Esophagus squamous epithelium (tissue), 5 donors: ENCODE results near the gene NME2. TPM values are rescaled to one million over a fixed set of nuclear protein-coding genes. Genes with fewer than 3 reads are reported as not detected.

ENCODE experiments used
- DNase-seq: peaks from one replicate; lab custom pipeline; 2025; lab: John Stamatoyannopoulos, UW
- H3K27ac ChIP-seq, 4 donors: fragments of 200-600 bp; sonication (generic); one replicate each; pipeline ENCODE4 v1.5.1; 2016 to 2019; ENCODE audit warnings: mild to moderate bottlenecking in 1 of 4
- H3K27me3 ChIP-seq, 4 donors: fragments of 200-600 bp; sonication (generic); 1 replicate in 3 of 4; 2 replicates in 1 of 4; pipeline versions ENCODE4 v1.5.1 to v1.6.0; 2017 to 2021; ENCODE audit warnings: antibody characterized with exemption in 1 of 4
- H3K36me3 ChIP-seq, 3 donors: fragments of 200-600 bp; sonication (generic); one replicate each; pipeline ENCODE4 v1.5.1; 2016 to 2019
- H3K4me1 ChIP-seq, 3 donors: fragments of 200-600 bp; sonication (generic); one replicate each; pipeline ENCODE4 v1.5.1; 2017 to 2019
- H3K4me3 ChIP-seq, 4 donors: fragments of 200-600 bp; sonication (generic); 1 replicate in 3 of 4; 2 replicates in 1 of 4; pipeline ENCODE4 v1.5.1; 2016 to 2019; ENCODE audit warnings: mild to moderate bottlenecking in 2 of 4, moderate library complexity in 1 of 4
- H3K9me3 ChIP-seq, 3 donors: fragments of 200-600 bp; sonication (generic); one replicate each; pipeline ENCODE4 v1.5.1; 2016 to 2019
- POLR2A ChIP-seq, 4 donors: fragments of 450-650 bp; IDR thresholded peaks; one replicate each; pipeline ENCODE4 v1.6.1; 2017; ENCODE audit warnings: antibody characterized with exemption in 4 of 4, mild to moderate bottlenecking in 4 of 4, moderate library complexity in 3 of 4
- WGBS, 2 donors: methylation state at CpG; one replicate each; pipeline ENCODE4 v1.1.5; 2018; 5-methylcytosine and 5-hydroxymethylcytosine counted together
- intact Hi-C: fragments of 100-400 bp; cut with DNase I; formaldehyde crosslinking; loops from one replicate; pipeline ENCODE4 v1.15.0; 2022
- total RNA-seq, 4 donors: library from RNA; depleted of rRNA; stranded (reverse); fragments of >200 nt; gene quantifications; one replicate each; pipeline ENCODE4 v1.1.0, GENCODE V29; 2016
- TF ChIP-seq, protein P1 (sequence below), 6 experiments: fragments of 450-650 bp in 4 of 6; fragments of 200-600 bp in 2 of 6; sonication (generic) in 2 of 6; IDR thresholded peaks; one replicate each; pipeline ENCODE4 v1.5.1; 2016 to 2019; ENCODE audit warnings: antibody characterized with exemption in 6 of 6, mild to moderate bottlenecking in 4 of 6, moderate library complexity in 4 of 6
- donor health status: DM: yes; HTN: yes; CAD: no.

The NME2 gene
- total RNA-seq, 4 donors from 2014 or later: 513 to 760 (median 569) TPM

DNA sequence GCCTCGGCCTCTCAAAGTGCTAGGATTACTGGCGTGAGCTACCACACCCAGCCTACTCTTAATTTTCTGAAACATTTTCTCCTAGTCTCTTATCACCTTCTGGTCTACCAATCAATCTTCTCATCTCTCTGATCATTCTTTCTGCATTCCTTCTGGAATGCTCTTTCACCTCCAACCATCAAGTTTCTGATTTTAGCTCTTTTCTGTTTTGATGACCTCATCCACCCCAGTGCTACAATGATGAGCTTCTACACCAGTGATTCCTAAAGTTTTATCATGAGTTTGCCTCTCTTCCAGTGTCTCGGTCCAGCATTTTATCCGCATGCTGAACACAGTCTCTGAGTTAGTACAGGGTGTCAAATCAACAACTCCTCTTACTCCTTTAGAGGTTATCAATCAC lies 31.5 kb downstream of the NME2 start:
- no peaks in the 10 kb centered on the region for H3K9me3 ChIP-seq
- intact Hi-C loops: no loop called here
- no peak for DNase-seq
- H3K36me3 ChIP-seq: peaks cover 0 to 99% (median 33%) of the 10 kb centered on the region in 3 donors
- H3K4me3 ChIP-seq: no peak overlapping the region
- H3K4me1 ChIP-seq: no peaks in the 10 kb centered on the region
- TF ChIP-seq POLR2A (IDR thresholded peaks at IDR 0.05): no peak
- TF ChIP-seq, protein P1, sequence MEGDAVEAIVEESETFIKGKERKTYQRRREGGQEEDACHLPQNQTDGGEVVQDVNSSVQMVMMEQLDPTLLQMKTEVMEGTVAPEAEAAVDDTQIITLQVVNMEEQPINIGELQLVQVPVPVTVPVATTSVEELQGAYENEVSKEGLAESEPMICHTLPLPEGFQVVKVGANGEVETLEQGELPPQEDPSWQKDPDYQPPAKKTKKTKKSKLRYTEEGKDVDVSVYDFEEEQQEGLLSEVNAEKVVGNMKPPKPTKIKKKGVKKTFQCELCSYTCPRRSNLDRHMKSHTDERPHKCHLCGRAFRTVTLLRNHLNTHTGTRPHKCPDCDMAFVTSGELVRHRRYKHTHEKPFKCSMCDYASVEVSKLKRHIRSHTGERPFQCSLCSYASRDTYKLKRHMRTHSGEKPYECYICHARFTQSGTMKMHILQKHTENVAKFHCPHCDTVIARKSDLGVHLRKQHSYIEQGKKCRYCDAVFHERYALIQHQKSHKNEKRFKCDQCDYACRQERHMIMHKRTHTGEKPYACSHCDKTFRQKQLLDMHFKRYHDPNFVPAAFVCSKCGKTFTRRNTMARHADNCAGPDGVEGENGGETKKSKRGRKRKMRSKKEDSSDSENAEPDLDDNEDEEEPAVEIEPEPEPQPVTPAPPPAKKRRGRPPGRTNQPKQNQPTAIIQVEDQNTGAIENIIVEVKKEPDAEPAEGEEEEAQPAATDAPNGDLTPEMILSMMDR (IDR thresholded peaks at IDR 0.05): no peak
- WGBS, 2 donors: 92 to 97% methylated on average over 3 to 4 of the region's 4 CpGs
- H3K27me3 ChIP-seq: no peaks in the 10 kb centered on the region
- no peak overlapping the region for H3K27ac ChIP-seq

DNA sequence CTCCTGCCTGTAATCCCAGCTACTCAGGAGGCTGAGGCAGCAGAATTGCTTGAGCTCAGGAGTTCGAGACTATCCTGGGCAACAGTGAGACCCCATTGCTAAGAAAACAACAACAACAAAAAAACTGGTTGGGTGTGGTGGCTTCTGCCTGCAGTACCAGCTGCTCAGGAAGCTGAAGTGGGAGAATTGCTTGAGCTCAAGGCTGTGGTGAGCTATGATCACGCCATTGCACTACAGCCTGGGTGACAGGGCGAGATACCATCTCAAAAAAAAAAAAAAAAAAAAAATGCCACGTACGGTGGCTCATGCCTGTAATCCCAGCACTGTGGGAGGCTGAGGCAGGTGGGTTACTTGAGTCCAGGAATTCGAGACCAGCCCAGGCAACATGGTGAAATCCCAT lies 34.1 kb downstream of the NME2 start:
- no peak for TF ChIP-seq POLR2A (IDR thresholded peaks at IDR 0.05)
- TF ChIP-seq, protein P1 (IDR thresholded peaks at IDR 0.05): no peak
- no peak for DNase-seq
- Histone ChIP-seq H3K36me3 (peaks cover 0 to 99% (median 33%) of the 10 kb centered on the region in 3 donors), H3K27ac (no peak overlapping the region), H3K4me1 (no peaks in the 10 kb centered on the region), H3K4me3 (no peak overlapping the region), H3K27me3 (no peaks in the 10 kb centered on the region), H3K9me3 (no peaks in the 10 kb centered on the region)
- intact Hi-C loops: no loop called here
- 80 to 95% methylated on average over 5 to 6 of the region's 6 CpGs for WGBS, 2 donors

DNA sequence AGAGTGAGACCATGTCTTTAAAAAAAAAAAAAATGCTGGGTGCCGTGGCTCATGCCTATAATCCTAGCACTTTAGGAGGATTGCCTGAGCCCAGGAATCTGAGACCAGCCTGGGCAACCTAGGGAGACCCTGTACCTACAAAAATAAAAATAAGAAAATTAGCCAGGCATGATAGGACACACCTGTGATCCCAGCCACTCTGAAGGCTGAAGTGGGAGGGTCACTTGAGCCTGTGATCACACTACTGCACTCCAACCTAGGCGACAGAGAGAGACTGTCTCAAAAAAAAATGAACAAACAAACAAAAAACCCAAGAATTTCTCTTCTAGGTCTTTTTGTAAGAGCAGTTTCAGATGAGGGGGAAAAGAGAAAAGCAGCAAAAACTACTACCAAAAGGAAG lies 34.6 kb downstream of the NME2 start:
- no peaks in the 10 kb centered on the region for H3K27me3 ChIP-seq
- no peak for DNase-seq
- no peak overlapping the region for H3K4me3 ChIP-seq
- H3K9me3 ChIP-seq: no peaks in the 10 kb centered on the region
- no peak overlapping the region for H3K27ac ChIP-seq
- H3K4me1 ChIP-seq: no peaks in the 10 kb centered on the region
- H3K36me3 ChIP-seq: peaks cover 0 to 99% (median 39%) of the 10 kb centered on the region in 3 donors
- TF ChIP-seq, protein P1 (IDR thresholded peaks at IDR 0.05): no peak
- TF ChIP-seq POLR2A (IDR thresholded peaks at IDR 0.05): no peak
- 88 to 96% methylated on average over 2 of the region's 2 CpGs for WGBS, 2 donors
- intact Hi-C loops: no loop called here

- Histone ChIP-seq H3K27ac (no peak overlapping the region), H3K36me3 (peaks cover 0 to 99% (median 31%) of the 10 kb centered on the region in 3 donors), H3K4me3 (no peak overlapping the region), H3K27me3 (no peaks in the 10 kb centered on the region), H3K4me1 (no peaks in the 10 kb centered on the region), H3K9me3 (no peaks in the 10 kb centered on the region)
- no peak for TF ChIP-seq POLR2A (IDR thresholded peaks at IDR 0.05)
- TF ChIP-seq, protein P1 (IDR thresholded peaks at IDR 0.05): no peak
- intact Hi-C loops: no loop called here
- no peak for DNase-seq
Observed at GRCh38 chr17:51203838-51204237, 37.6 kb downstream of the NME2 start.

DNA sequence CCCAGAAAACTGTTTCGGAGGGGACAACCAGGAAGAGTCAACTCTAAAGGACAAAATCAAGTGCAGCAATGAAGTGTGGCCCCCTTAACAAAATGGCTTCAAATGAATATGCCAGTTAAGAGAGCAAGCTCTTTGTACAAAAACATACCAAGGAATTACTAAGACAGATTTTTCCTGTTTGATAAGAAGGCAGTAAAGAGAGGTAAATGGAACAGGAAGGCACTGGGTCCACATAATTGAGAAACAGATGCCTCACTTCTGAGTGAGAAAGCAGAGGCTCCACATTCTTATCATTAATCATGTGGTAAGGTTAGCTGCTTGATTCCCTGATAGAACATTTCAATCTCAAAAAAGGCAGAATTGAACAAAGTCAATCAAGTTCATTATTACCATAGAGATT lies 48.7 kb downstream of the NME2 start:
- intact Hi-C loops: no loop called here
- no peaks in the 10 kb centered on the region for H3K9me3 ChIP-seq
- no peak for DNase-seq
- 86 to 88% methylated on average over 1 of the region's 1 CpG for WGBS, 2 donors
- H3K27ac ChIP-seq: no peak overlapping the region
- H3K27me3 ChIP-seq: no peaks in the 10 kb centered on the region
- H3K4me1 ChIP-seq: no peaks in the 10 kb centered on the region
- peaks cover 5 to 100% (median 7%) of the 10 kb centered on the region in 3 donors for H3K36me3 ChIP-seq
- TF ChIP-seq POLR2A (IDR thresholded peaks at IDR 0.05): no peak
- TF ChIP-seq, protein P1 (IDR thresholded peaks at IDR 0.05): no peak
- H3K4me3 ChIP-seq: no peak overlapping the region
